ENCODE measurements around the gene ITIH3.

The ITIH3 gene

DNA sequence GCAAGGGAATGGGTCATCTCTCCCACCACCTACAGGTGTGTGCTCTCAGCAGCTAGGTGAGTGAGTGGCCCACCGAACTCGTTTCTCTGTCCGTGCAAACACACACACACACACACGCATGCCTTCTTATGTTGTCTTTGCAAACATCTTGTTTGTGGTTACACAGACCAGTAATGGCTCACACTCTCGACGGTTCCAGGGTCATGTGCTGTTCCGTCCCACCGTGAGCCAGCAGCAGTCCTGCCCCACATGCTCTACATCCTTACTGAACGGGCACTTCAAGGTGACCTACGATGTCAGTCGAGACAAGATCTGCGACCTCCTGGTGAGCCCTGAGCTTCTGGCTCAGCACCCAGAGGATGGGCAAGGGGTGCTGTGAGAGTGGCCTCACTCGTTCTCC is 12.9 kb upstream of the ITIH3 start:
- H3K4me3 ChIP-seq (ENCODE audit: low read depth, low read length) = no peak overlapping the region
- TF ChIP-seq, protein P1, sequence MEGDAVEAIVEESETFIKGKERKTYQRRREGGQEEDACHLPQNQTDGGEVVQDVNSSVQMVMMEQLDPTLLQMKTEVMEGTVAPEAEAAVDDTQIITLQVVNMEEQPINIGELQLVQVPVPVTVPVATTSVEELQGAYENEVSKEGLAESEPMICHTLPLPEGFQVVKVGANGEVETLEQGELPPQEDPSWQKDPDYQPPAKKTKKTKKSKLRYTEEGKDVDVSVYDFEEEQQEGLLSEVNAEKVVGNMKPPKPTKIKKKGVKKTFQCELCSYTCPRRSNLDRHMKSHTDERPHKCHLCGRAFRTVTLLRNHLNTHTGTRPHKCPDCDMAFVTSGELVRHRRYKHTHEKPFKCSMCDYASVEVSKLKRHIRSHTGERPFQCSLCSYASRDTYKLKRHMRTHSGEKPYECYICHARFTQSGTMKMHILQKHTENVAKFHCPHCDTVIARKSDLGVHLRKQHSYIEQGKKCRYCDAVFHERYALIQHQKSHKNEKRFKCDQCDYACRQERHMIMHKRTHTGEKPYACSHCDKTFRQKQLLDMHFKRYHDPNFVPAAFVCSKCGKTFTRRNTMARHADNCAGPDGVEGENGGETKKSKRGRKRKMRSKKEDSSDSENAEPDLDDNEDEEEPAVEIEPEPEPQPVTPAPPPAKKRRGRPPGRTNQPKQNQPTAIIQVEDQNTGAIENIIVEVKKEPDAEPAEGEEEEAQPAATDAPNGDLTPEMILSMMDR (IDR thresholded peaks at IDR 0.05; ENCODE audit: control insufficient read depth, extremely low read depth, insufficient read depth) = no peak
- DNase-seq (ENCODE audit: low read depth) = no peak

DNA sequence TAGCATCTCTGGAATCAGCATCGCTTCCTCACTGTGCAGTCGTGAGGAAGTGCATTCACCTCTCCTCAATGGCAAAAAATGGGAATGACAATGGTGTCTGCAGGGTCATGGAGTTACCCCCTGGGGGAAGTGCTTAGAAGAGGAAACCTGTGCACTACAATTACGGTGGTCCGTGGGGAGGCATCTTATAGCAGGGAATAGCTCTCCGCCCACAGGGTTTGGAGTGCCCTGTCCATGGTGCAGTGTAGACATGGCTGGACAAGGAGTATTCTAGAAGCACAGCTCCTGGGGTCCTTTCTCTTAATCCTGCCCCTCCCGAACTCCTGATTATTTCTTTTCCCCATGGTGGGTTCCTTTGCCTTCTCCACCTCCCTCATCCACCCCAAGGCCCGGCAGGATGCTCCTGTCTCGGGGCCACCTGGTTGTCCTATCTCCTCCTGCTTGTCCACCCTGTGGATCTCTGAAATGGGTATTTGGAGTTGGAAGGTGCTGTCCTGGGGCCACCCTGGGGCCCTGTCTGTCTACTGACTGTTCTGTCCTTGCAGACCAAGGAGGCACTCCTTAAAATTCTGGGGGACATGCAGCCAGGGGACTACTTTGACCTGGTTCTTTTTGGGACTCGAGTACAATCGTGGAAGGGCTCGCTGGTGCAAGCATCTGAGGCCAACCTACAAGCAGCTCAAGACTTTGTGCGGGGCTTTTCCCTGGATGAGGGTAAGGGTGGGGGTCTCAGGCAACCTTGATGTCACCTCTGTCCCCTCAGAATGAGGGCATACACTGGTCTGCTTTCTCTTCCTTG is 12.0 kb upstream of the ITIH3 start:
- DNase-seq (ENCODE audit: low read depth) = no peak
- no peak overlapping the region for H3K4me3 ChIP-seq (ENCODE audit: low read depth, low read length)
- TF ChIP-seq, protein P1 (IDR thresholded peaks at IDR 0.05; ENCODE audit: control insufficient read depth, extremely low read depth, insufficient read depth) = no peak

DNA sequence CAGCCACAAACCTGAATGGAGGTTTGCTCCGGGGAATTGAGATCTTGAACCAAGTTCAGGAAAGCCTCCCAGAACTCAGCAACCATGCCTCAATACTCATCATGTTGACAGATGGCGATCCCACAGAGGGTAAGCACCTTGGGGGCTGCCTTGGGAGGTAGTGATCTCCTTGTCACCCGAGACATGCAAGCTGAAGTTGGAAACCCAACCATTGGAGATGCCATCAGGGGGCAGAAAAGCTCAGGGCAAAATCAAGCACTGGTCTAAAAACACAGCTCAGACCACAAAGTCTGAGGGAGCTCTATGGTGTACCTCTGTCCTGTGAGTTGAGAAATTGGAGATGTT is 11.4 kb upstream of the ITIH3 start:
- H3K4me3 ChIP-seq (ENCODE audit: low read depth, low read length) = no peak overlapping the region
- no peak for DNase-seq (ENCODE audit: low read depth)
- TF ChIP-seq, protein P1 (IDR thresholded peaks at IDR 0.05; ENCODE audit: control insufficient read depth, extremely low read depth, insufficient read depth) = no peak

DNA sequence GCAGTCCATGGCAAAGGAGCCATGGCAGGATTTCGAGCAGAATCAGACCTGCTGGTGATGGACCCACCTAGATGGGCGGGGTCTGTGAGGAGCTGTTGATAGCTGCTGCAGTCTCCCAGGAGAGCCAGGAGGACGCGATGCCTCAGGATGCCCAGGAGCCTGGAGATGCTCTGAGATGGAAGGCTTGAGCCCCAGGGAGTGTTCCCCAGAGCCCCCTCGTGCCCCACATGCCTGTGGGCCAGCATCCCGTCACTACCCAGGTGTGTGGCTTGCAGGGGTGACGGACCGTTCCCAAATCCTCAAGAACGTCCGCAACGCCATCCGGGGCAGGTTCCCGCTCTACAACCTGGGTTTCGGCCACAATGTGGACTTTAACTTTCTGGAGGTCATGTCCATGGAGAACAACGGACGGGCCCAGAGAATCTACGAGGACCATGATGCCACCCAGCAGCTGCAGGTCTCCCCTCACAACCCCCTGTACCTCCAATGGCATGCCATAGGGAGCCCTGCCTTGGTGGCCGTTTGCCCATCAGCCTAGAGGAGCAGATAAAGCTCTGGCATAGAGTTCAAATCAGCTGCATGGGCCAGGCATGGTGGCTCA is 10.5 kb upstream of the ITIH3 start:
- no peak for DNase-seq (ENCODE audit: low read depth)
- TF ChIP-seq, protein P1 (IDR thresholded peaks at IDR 0.05; ENCODE audit: control insufficient read depth, extremely low read depth, insufficient read depth) = no peak
- H3K4me3 ChIP-seq (ENCODE audit: low read depth, low read length) = no peak overlapping the region

DNA sequence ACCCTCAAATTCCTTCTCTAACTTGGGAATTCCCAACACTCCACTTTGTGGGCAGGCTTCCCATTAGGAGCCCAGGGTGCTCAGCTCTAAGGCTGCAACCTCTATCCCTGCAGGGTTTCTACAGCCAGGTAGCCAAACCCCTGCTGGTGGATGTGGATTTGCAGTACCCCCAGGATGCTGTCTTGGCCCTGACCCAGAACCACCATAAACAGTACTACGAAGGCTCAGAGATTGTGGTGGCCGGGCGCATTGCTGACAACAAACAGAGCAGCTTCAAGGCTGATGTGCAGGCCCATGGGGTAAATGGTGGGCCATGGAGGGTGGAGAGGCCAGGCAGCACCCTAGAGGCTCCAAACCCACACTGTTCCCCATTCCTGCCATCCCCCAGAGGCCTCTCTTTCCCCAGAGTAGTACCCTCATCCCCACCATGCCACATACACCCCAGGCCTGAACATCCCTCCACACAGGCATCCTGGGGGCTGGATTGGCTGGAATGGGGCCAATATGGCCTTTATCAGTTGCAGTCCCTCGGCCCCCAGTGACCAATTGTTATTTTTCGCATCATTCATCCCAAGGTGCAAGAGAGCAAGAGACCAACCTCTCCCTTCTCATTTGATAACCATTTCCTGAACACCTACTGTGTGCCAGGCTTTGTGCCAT is 9.5 kb upstream of the ITIH3 start:
- H3K4me3 ChIP-seq (ENCODE audit: low read depth, low read length) = no peak overlapping the region
- TF ChIP-seq, protein P1 (IDR thresholded peaks at IDR 0.05; ENCODE audit: control insufficient read depth, extremely low read depth, insufficient read depth) = no peak
- DNase-seq (ENCODE audit: low read depth) = no peak

DNA sequence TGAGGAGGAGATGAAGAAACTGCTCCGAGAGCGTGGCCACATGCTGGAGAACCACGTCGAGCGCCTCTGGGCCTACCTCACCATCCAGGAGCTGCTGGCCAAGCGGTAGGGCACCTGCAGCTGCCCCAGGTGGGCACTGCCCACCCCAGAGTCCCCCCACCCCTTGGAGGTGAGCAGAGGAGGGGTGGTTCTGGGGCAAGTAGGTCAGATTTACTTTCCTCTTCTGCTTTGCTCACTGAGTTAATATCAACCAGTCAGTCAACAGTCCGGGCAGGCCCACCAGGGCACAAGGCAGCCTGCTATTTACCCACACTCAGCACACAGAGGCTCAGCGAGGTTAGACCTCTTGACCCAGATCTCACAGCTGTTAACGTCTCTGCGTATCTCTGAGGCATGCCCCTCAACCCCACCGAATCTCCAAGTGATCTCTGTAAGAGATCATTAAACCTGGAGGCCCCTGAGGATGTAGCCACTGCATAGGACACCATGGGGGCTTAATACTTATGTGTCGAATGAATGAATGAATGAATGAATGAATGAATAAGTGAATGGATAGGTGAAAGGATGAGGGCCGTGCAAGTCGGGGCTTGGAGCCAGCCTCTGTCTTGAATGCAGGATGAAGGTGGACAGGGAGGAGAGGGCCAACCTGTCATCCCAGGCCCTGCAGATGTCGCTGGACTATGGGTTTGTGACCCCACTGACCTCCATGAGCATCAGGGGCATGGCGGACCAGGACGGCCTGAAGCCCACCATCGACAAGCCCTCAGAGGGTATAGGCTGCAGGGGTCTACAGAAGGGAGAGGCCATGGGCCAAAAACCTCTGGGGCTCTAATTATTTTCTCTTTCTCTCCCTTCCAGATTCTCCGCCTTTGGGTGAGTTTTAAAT is 8.0 kb upstream of the ITIH3 start:
- DNase-seq (ENCODE audit: low read depth) = no peak
- TF ChIP-seq, protein P1 (IDR thresholded peaks at IDR 0.05; ENCODE audit: control insufficient read depth, extremely low read depth, insufficient read depth) = no peak
- no peak overlapping the region for H3K4me3 ChIP-seq (ENCODE audit: low read depth, low read length)

All from LNCaP clone FGC (cell line).